OCI-LY7 (cell line): ENCODE data around the gene N4BP2. TPM values are rescaled to one million over a fixed set of nuclear protein-coding genes. Genes with fewer than 3 reads are reported as not detected.

Experiments
- BruUV-seq: library from RNA; stranded (reverse); fragments of 400-500 nt; replicated peaks from 2 replicates; lab custom pipeline; 2021; lab: Mats Ljungman, UMichigan
- CTCF ChIA-PET: fragments of 300-600 bp; sonication (Branson Sonifier 250); formaldehyde crosslinking; loops from one replicate; lab custom pipeline; 2022; ENCODE audit warnings: antibody characterized with exemption; ENCODE audit not compliant: unreplicated experiment; lab: Charles Lee
- POLR2A ChIA-PET: fragments of 300-600 bp; sonication (Branson Sonifier 250); formaldehyde crosslinking; loops from one replicate; lab custom pipeline; 2022; ENCODE audit warnings: antibody characterized with exemption; lab: Charles Lee
- DNase-seq: peaks from one replicate; pipeline ENCODE4 v3.0.0-alpha.2; 2015; ENCODE audit warnings: low spot score
- H2AFZ ChIP-seq: fragments of 200-600 bp; sonication (generic), shearing (Covaris generic); 2 replicates; pipeline ENCODE4 v1.6.1; 2014; ENCODE audit warnings: mild to moderate bottlenecking, antibody characterized with exemption, low read length, moderate library complexity
- H3K27ac ChIP-seq: fragments of 200-600 bp; sonication (generic); 2 replicates; pipeline ENCODE4 v1.5.1; 2014; ENCODE audit warnings: mixed run types, low read depth, mild to moderate bottlenecking, moderate library complexity, low read length, inconsistent platforms; ENCODE audit not compliant: poor library complexity, severe bottlenecking
- H3K36me3 ChIP-seq: fragments of 200-600 bp; sonication (generic); 2 replicates; pipeline ENCODE4 v1.6.1; 2014; ENCODE audit warnings: mild to moderate bottlenecking, antibody characterized with exemption, low read length, moderate library complexity, mixed read lengths; ENCODE audit not compliant: insufficient read depth
- H3K4me1 ChIP-seq: fragments of 200-600 bp; sonication (generic); 2 replicates; pipeline ENCODE4 v1.5.1; 2014; ENCODE audit warnings: mild to moderate bottlenecking, low read length; ENCODE audit not compliant: insufficient read depth, poor library complexity, severe bottlenecking
- H3K4me2 ChIP-seq: fragments of 200-600 bp; sonication (generic); 2 replicates; pipeline ENCODE4 v1.6.1; 2014; ENCODE audit warnings: mild to moderate bottlenecking, low read length
- H3K4me3 ChIP-seq: fragments of 200-600 bp; sonication (generic); 2 replicates; pipeline ENCODE4 v1.5.1; 2014; ENCODE audit warnings: mild to moderate bottlenecking, low read depth, low read length; ENCODE audit not compliant: poor library complexity, severe bottlenecking
- H3K79me2 ChIP-seq: fragments of 200-600 bp; sonication (generic); 2 replicates; pipeline ENCODE4 v1.6.1; 2016; ENCODE audit warnings: low read depth, mild to moderate bottlenecking, low read length, moderate library complexity, mixed read lengths; ENCODE audit not compliant: insufficient read depth
- H3K9me2 ChIP-seq: fragments of 200-600 bp; sonication (generic); 2 replicates; pipeline ENCODE4 v1.6.1; 2016; ENCODE audit warnings: mild to moderate bottlenecking, low read length, mixed read lengths; ENCODE audit not compliant: insufficient read depth
- H3K9me3 ChIP-seq: fragments of 200-600 bp; sonication (generic); 2 replicates; pipeline ENCODE4 v1.6.1; 2014; ENCODE audit warnings: mild to moderate bottlenecking, mixed run types, low read length, mixed read lengths
- H4K20me1 ChIP-seq: fragments of 200-600 bp; sonication (generic); 2 replicates; pipeline ENCODE4 v1.6.1; 2014; ENCODE audit warnings: mild to moderate bottlenecking, antibody characterized with exemption, low read length, moderate library complexity, mixed read lengths; ENCODE audit not compliant: insufficient read depth
- CTCF ChIP-seq: fragments of 200-600 bp; sonication (generic); conservative IDR thresholded peaks from 2 replicates; pipeline ENCODE4 v1.5.1; 2014; ENCODE audit warnings: mild to moderate bottlenecking, antibody characterized with exemption, low read length, moderate library complexity, mixed read lengths
- EZH2phosphoT487 ChIP-seq: fragments of 200-600 bp; sonication (generic); IDR thresholded peaks from 2 replicates; pipeline ENCODE4 v1.6.1; 2018; ENCODE audit warnings: low read depth, borderline replicate concordance, mild to moderate bottlenecking, mixed run types, antibody characterized with exemption, low read length, moderate library complexity, mixed read lengths
- intact Hi-C: fragments of 100-400 bp; cut with micrococcal nuclease; formaldehyde crosslinking; loops from one replicate; pipeline ENCODE4 v1.10.0; 2022; ENCODE audit not compliant: unreplicated experiment
- total RNA-seq, 2 experiments: library from RNA; depleted of rRNA in 1 of 2; stranded (reverse); fragments of >200 nt in 1 of 2; shearing (Covaris generic) in 1 of 2; gene quantifications; 2 replicates each; pipeline ENCODE4 v1.2.3, GENCODE V29; 2014 to 2022

N4BP2 gene
- total RNA-seq, 2 experiments from 2014 or later: 11.4 to 17.8 TPM

DNA sequence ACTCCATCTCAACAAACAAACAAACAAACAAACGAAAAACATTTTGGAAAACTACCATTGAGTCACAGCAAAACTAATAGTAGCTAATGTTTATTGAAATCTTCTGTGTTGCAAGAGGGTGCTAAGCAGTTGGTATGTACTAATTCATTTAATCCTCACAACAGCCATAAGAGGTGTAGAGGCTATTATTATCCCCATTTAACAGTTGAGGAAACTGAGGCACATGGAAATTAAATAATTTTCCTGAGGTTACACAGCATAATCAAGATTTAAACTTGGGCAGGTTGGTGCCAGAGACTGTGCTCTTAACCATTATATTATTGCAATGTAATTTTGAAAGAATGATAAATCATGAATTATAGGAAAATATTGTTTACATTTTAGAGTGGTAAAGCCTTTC is 122.7 kb downstream of the N4BP2 start:
- Histone ChIP-seq H3K36me3 (no peaks in the 10 kb centered on the region), H3K27ac (no peak overlapping the region), H3K9me3 (no peaks in the 10 kb centered on the region), H3K4me1 (peaks cover 49% of the 10 kb centered on the region), H3K4me3 (no peak overlapping the region), H4K20me1 (no peaks in the 10 kb centered on the region), H3K79me2 (no peaks in the 10 kb centered on the region), H2AFZ (no peak overlapping the region), H3K4me2 (0 out of 2 replicates have a peak overlapping the region, but pooled peaks have one; percentile 47), H3K9me2 (no peaks in the 10 kb centered on the region)
- DNase-seq: no peak
- no TSS peak for BruUV-seq
- no peak for TF ChIP-seq CTCF
- no peak for TF ChIP-seq EZH2phosphoT487
- intact Hi-C loops: no loop called here
- ChIA-PET POLR2A (interaction anchor here (1.3 kb wide), 1 partner anchor 17 kb away, joined by 3 read pairs; no protein-coding TSS in a partner anchor), CTCF (no interaction called here)

GRCh38 chr4:40180356-40180755 is 123.7 kb downstream of the N4BP2 start:
- no peak for DNase-seq

More at GRCh38 chr4:40180356-40180755, 123.7 kb downstream of the N4BP2 start:
- Histone ChIP-seq H3K36me3 (no peaks in the 10 kb centered on the region), H2AFZ (no peak overlapping the region), H3K4me1 (peaks cover 58% of the 10 kb centered on the region), H3K9me3 (no peaks in the 10 kb centered on the region), H3K4me3 (no peak overlapping the region), H3K4me2 (no peak overlapping the region), H3K27ac (no peak overlapping the region), H3K79me2 (peaks cover 4% of the 10 kb centered on the region; the same call in 1 of the 2 replicates), H3K9me2 (no peaks in the 10 kb centered on the region), H4K20me1 (no peaks in the 10 kb centered on the region)
- no peak for TF ChIP-seq EZH2phosphoT487
- TF ChIP-seq CTCF: no peak
- CTCF ChIA-PET: no interaction called here
- BruUV-seq: no TSS peak
- intact Hi-C loops: no loop called here
- POLR2A ChIA-PET: no interaction called here
